GM12874 (cell line): ENCODE measurements around the gene JAK3.
A peak's percentile ranks its signal among the peaks of the same experiment; 100 is the strongest.

ENCODE experiments used
- CTCF ChIP-seq: IDR thresholded peaks from 2 replicates; pipeline ENCODE4 v1.5.1; 2011; ENCODE audit warnings: low read depth, mild to moderate bottlenecking, control low read depth, low read length, moderate library complexity; ENCODE audit not compliant: insufficient read depth

Gene JAK3

GRCh38 chr19:17784201-17785008 is 63.4 kb downstream of the JAK3 start:
- TF ChIP-seq CTCF: peak; percentile 85

- TF ChIP-seq CTCF: no peak
These were observed 67.0 kb downstream of the JAK3 start for GRCh38 chr19:17780781-17781180.

- TF ChIP-seq CTCF: no peak
These were observed 68.5 kb downstream of the JAK3 start for GRCh38 chr19:17778968-17779929.

- no peak for TF ChIP-seq CTCF
These were observed 69.4 kb downstream of the JAK3 start for GRCh38 chr19:17778251-17778967.

- no peak for TF ChIP-seq CTCF
These were observed 71.6 kb downstream of the JAK3 start for GRCh38 chr19:17775991-17776803.

- peak; percentile 60 for TF ChIP-seq CTCF
These were observed 72.4 kb downstream of the JAK3 start for GRCh38 chr19:17775245-17775927.
